GM19025 (cell line): ENCODE data around the gene ARHGAP15.

ENCODE experiments used
- ATAC-seq: cut with Tn5 transposase; IDR thresholded peaks from one replicate; pipeline ENCODE4 v1.9.1; 2021; ENCODE audit warnings: mild to moderate bottlenecking, low read depth, moderate library complexity; ENCODE audit not compliant: unreplicated experiment

ARHGAP15 gene

DNA sequence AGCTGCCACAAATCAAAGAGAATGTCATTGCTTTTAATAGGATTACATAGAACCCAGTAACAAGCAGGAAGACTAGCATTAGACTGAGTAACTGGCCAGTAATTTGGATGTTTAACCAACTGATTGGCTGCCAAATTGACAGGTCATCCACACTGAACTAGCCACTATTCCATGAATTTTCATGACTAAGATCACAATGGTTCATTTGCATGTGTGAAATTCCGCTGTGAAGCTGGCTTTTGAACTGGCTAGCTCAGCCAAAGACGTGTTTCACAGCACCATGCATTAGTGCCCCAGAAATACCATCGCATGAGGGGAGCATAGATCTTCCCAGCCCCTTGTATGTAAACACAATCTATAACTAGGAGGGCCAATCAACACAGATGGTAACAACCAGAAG, 649.8 kb downstream of the ARHGAP15 start:
- no peak for ATAC-seq

DNA sequence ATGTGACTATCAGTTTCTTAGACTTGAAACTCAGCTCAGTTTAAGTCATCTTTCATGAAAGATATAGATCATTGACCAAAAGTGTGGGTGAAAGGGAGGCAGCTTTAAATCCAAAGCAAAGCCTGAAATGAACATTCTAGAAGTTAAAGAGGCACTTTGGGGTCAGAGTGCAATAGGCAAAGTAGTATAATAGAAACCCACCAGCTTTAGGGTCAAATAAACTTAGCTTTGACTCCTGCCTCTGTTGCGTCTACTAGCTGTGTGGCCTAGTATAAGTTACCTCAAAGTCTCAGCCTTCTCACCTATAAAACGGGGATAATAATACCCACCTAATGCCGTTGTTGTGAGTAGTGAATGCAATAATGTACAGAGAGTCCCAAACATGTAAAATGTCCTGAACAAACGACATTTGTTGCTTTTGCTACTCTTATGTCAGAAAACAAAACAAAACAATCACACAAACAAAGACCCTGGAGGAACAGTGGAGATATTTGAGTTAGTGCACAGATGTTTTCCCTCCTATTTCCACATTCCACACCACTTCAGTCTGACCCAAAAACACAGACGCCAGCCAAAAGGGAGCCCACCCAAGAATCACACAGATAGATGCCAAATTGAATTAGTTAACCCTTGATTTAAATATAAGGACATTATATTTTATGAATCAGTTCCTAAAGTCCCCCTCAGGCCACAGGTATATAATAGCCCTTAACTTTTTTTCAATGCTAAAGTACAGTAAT, 657.0 kb downstream of the ARHGAP15 start:
- ATAC-seq: no peak

GRCh38 chr2:143787674-143788073, 658.5 kb downstream of the ARHGAP15 start:
- ATAC-seq: no peak

- no peak for ATAC-seq
These were observed 663.4 kb downstream of the ARHGAP15 start for GRCh38 chr2:143792602-143793001.

DNA sequence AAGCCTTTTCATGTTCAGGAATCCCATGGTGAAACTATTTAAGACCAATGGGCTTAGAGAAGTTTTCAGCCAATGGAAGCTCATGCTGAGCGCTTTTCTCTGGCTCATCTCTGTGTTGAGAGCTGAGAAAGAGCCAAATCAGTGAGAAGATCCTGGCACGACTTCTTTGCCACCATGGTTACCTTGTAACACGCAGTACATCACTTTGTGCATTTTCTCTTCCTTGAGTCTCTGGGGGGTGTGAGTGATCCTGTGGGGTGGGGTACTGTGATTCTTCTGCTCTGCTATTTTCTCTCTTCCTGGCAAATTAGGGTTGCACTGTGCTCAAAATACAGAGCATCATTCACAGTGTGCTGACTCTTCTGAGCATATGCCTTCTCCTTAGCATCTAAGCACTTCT, 664.2 kb downstream of the ARHGAP15 start:
- no peak for ATAC-seq

DNA sequence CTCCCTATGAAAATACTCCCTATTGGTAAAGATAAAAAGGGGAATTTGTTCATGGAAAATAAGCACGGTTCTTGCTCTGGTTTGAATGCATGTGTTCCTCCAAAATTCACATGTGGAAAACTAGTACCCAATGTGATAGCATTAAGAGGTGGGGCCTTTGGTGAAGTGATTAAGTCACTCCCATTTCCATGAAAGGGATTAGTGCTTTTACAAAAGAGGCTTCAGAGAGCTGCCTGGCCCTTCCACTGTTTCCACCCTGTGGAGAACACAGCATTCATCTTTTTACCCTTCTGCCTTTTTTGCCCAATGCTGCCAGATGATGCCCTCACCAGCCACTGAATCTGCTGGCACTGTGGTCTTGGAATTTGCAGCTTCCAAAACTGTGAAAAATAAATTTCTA, 666.8 kb downstream of the ARHGAP15 start:
- no peak for ATAC-seq

GRCh38 chr2:143801561-143801960, 672.3 kb downstream of the ARHGAP15 start:
- ATAC-seq: no peak

GRCh38 chr2:143802242-143802641, 673.0 kb downstream of the ARHGAP15 start:
- ATAC-seq: no peak

- ATAC-seq: peak; percentile 64
These were observed 673.8 kb downstream of the ARHGAP15 start for GRCh38 chr2:143802871-143803650.

DNA sequence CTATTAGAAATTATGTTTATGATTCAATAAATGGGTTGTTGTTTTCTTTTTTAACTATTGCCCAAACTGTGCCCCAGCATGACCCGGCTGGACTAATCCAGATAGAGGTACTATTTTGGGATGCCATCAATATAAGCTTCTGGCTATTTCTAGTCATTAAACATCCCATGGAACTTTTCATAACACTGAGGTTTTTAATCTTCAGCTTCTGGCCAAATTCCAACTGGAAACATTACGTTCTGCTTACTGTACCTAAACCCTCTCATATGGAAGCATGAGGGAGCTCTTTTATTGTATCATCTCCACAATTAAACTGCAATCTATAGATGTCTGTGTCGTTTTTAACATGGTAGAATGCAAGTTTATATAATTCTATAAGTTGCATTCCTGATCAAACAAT, 674.7 kb downstream of the ARHGAP15 start:
- ATAC-seq: no peak

DNA sequence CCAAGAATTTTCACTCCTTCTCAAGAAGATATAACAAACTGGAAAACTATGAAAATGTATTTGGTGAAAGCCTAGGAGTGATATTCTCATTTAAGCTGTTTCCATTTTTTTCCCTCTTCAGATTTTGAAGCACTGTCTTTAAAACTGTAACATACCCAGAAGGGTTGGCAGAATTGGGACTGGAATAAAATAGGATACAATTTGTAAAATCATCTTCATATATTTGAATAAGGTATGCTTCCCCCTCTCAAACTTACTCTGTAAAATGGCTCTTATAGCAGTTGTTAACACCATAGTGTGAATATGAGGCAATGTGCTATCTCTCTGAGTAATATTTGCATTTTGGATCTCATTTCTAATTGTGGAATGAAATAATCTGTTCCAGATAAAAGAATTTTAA, 676.4 kb downstream of the ARHGAP15 start:
- no peak for ATAC-seq

DNA sequence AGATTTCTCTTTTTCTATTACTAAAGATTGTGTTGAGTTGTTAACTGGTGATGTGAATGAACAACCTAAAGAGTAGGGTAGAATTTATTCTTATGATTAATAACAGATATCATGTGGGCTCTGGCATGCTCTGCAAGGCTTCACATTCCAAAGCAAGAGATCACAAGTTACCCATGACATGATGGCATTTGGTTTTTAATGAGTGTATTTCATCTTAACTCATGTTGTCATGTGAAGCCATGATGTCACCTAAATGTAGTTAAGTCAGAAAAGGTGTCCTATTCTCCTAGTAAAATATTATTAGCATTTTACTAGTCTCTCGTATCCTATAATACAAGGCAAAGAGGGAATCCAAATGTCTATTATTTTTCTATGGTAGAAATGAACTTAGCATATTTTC, 678.0 kb downstream of the ARHGAP15 start:
- ATAC-seq: no peak

- no peak for ATAC-seq
These were observed 678.5 kb downstream of the ARHGAP15 start for GRCh38 chr2:143807671-143808070.

DNA sequence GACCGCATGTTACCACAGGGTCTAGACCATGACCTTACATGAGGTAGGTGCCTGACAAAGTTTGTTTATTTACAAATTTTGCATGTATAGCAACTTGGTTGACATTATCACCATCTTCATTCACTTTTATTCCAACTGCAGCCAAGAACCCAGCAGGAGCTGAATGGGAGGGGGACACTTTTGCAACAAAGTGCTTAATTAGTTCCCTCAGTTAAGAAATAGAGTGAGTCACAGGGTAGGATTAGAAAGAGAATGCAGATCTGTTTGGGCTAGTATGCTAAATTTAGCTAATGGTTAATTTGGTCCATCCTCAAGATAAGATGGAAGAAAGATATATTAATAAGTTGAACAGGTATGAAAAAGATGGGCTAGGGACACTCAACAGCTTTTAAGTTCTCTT, 678.9 kb downstream of the ARHGAP15 start:
- no peak for ATAC-seq

- no peak for ATAC-seq
These were observed 685.9 kb downstream of the ARHGAP15 start for GRCh38 chr2:143815082-143815481.

GRCh38 chr2:143816916-143817315, 687.7 kb downstream of the ARHGAP15 start:
- no peak for ATAC-seq
